Measurements from ENCODE around the gene NLRC5.
"Not testable (repeated sequence)": the region's sequence is repeated elsewhere in the genome, so short reads cannot be mapped to it uniquely, and the experiment has no call there.

Gene NLRC5

GRCh38 chr16:57107321-57107922 is 118.1 kb downstream of the NLRC5 start:
- H4K20me1 ChIP-seq (ENCODE audit: low read depth, low read length), result no peaks in the 10 kb centered on the region
- no peak overlapping the region for H3K9ac ChIP-seq (ENCODE audit: low read length)
- H3K9me3 ChIP-seq (ENCODE audit: insufficient read depth, low read length), result no peaks in the 10 kb centered on the region
- no peaks in the 10 kb centered on the region for H3K36me3 ChIP-seq (ENCODE audit: low read length)
- H3K4me2 ChIP-seq (ENCODE audit: low read depth, low read length, poor library complexity, severe bottlenecking), result no peak overlapping the region
- no peak overlapping the region for H3K27ac ChIP-seq (ENCODE audit: low read depth, low read length)
- no peaks in the 10 kb centered on the region for H3K79me2 ChIP-seq (ENCODE audit: insufficient read depth, low read length)
- H2AFZ ChIP-seq (ENCODE audit: low read depth, low read length, severe bottlenecking), result no peak overlapping the region
- H3K4me3 ChIP-seq (ENCODE audit: insufficient read depth, low read length, poor library complexity, severe bottlenecking), result no peak overlapping the region
- no peaks in the 10 kb centered on the region for H3F3A ChIP-seq (ENCODE audit: insufficient read depth)
- TF ChIP-seq CTCF (IDR thresholded peaks at IDR 0.05; ENCODE audit: insufficient read depth, low read length, poor library complexity, severe bottlenecking) (no peak), EZH2phosphoT487 (conservative IDR thresholded peaks at IDR 0.05; ENCODE audit: low read length) (no peak)
- no peaks in the 10 kb centered on the region for H3K27me3 ChIP-seq (ENCODE audit: low read length)
- no peaks in the 10 kb centered on the region for H3K9me2 ChIP-seq (replicated peaks; ENCODE audit: insufficient read depth, low read length)

DNA sequence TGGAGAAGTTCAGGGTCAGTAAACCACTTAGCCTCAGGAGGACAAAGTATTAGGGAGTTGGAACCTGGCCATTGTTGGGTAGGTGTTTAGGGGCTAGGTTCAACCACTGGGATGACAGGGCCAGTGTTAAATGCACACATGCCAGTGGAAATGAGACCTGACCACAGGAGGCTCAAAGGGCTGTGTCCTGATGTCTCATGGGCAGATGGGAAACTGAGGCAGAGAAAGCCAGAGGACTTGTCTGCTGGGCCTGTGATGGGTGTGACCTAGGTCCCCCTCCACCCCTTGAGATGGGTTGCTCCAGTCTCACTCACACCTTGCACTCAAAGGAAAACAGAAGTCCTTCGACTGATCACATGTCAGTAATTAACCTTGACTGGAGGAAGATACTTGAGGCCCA is 119.1 kb downstream of the NLRC5 start:
- no peaks in the 10 kb centered on the region for H3K36me3 ChIP-seq (ENCODE audit: low read length)
- H3K9me2 ChIP-seq (replicated peaks; ENCODE audit: insufficient read depth, low read length), result no peaks in the 10 kb centered on the region
- no peaks in the 10 kb centered on the region for H4K20me1 ChIP-seq (ENCODE audit: low read depth, low read length)
- no peaks in the 10 kb centered on the region for H3K27me3 ChIP-seq (ENCODE audit: low read length)
- no peaks in the 10 kb centered on the region for H3F3A ChIP-seq (ENCODE audit: insufficient read depth)
- H3K9ac ChIP-seq (ENCODE audit: low read length), result no peak overlapping the region
- no peaks in the 10 kb centered on the region for H3K9me3 ChIP-seq (ENCODE audit: insufficient read depth, low read length)
- no peak overlapping the region for H3K4me2 ChIP-seq (ENCODE audit: low read depth, low read length, poor library complexity, severe bottlenecking)
- H3K4me3 ChIP-seq (ENCODE audit: insufficient read depth, low read length, poor library complexity, severe bottlenecking), result no peak overlapping the region
- H3K79me2 ChIP-seq (ENCODE audit: insufficient read depth, low read length), result no peaks in the 10 kb centered on the region
- no peak overlapping the region for H2AFZ ChIP-seq (ENCODE audit: low read depth, low read length, severe bottlenecking)
- H3K27ac ChIP-seq (ENCODE audit: low read depth, low read length), result no peak overlapping the region
- TF ChIP-seq EZH2phosphoT487 (conservative IDR thresholded peaks at IDR 0.05; ENCODE audit: low read length) (no peak), CTCF (IDR thresholded peaks at IDR 0.05; ENCODE audit: insufficient read depth, low read length, poor library complexity, severe bottlenecking) (no peak)

- H3K4me2 ChIP-seq (ENCODE audit: low read depth, low read length, poor library complexity, severe bottlenecking); H3K9ac ChIP-seq (ENCODE audit: low read length); H3K79me2 ChIP-seq (ENCODE audit: insufficient read depth, low read length); H3K27ac ChIP-seq (ENCODE audit: low read depth, low read length); H4K20me1 ChIP-seq (ENCODE audit: low read depth, low read length); H2AFZ ChIP-seq (ENCODE audit: low read depth, low read length, severe bottlenecking); H3K9me2 ChIP-seq (replicated peaks; ENCODE audit: insufficient read depth, low read length); H3K27me3 ChIP-seq (ENCODE audit: low read length); H3K36me3 ChIP-seq (ENCODE audit: low read length); H3K4me3 ChIP-seq (ENCODE audit: insufficient read depth, low read length, poor library complexity, severe bottlenecking); H3F3A ChIP-seq (ENCODE audit: insufficient read depth); H3K9me3 ChIP-seq (ENCODE audit: insufficient read depth, low read length): not testable (repeated sequence)
These were observed 120.1 kb downstream of the NLRC5 start for GRCh38 chr16:57109259-57110105.

DNA sequence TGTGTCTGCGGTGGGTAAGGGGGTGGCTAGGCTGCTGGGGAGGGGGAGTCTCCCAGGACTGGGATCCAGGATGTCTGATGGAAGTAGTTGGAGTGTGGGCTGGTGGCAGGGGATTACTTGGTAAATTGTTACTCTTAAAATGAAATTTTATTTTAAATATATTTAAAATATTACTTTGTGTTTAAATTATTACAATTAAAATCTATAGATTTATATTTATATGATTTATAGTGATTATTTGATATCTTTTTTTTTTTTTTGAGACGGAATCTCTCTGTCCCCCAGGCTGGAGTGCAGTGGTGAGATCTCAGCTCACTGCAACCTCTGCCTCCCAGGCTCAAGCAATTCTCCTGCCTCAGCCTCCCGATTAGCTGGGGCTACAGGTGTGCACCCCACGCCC is 121.6 kb downstream of the NLRC5 start:
- H3K9me2 ChIP-seq (replicated peaks; ENCODE audit: insufficient read depth, low read length), result no peaks in the 10 kb centered on the region
- no peaks in the 10 kb centered on the region for H3K27me3 ChIP-seq (ENCODE audit: low read length)
- no peaks in the 10 kb centered on the region for H3K36me3 ChIP-seq (ENCODE audit: low read length)
- H3F3A ChIP-seq (ENCODE audit: insufficient read depth), result no peaks in the 10 kb centered on the region
- no peaks in the 10 kb centered on the region for H3K9me3 ChIP-seq (ENCODE audit: insufficient read depth, low read length)
- H3K9ac ChIP-seq (ENCODE audit: low read length), result no peak overlapping the region
- H3K4me2 ChIP-seq (ENCODE audit: low read depth, low read length, poor library complexity, severe bottlenecking), result no peak overlapping the region
- TF ChIP-seq CTCF (IDR thresholded peaks at IDR 0.05; ENCODE audit: insufficient read depth, low read length, poor library complexity, severe bottlenecking) (no peak), EZH2phosphoT487 (conservative IDR thresholded peaks at IDR 0.05; ENCODE audit: low read length) (no peak)
- H3K79me2 ChIP-seq (ENCODE audit: insufficient read depth, low read length), result no peaks in the 10 kb centered on the region
- no peak overlapping the region for H3K4me3 ChIP-seq (ENCODE audit: insufficient read depth, low read length, poor library complexity, severe bottlenecking)
- H2AFZ ChIP-seq (ENCODE audit: low read depth, low read length, severe bottlenecking), result no peak overlapping the region
- no peak overlapping the region for H3K27ac ChIP-seq (ENCODE audit: low read depth, low read length)
- no peaks in the 10 kb centered on the region for H4K20me1 ChIP-seq (ENCODE audit: low read depth, low read length)
